ENCODE measurements around the gene C3. TPM values are rescaled to one million over a fixed set of nuclear protein-coding genes. Genes with fewer than 3 reads are reported as not detected.

C3 gene
- total and polyA plus RNA-seq, 2 of the 13 experiments (the other 11 are each of a cell fraction or from before 2014, with no cell fraction given): 1,455 to 6,272 TPM

DNA sequence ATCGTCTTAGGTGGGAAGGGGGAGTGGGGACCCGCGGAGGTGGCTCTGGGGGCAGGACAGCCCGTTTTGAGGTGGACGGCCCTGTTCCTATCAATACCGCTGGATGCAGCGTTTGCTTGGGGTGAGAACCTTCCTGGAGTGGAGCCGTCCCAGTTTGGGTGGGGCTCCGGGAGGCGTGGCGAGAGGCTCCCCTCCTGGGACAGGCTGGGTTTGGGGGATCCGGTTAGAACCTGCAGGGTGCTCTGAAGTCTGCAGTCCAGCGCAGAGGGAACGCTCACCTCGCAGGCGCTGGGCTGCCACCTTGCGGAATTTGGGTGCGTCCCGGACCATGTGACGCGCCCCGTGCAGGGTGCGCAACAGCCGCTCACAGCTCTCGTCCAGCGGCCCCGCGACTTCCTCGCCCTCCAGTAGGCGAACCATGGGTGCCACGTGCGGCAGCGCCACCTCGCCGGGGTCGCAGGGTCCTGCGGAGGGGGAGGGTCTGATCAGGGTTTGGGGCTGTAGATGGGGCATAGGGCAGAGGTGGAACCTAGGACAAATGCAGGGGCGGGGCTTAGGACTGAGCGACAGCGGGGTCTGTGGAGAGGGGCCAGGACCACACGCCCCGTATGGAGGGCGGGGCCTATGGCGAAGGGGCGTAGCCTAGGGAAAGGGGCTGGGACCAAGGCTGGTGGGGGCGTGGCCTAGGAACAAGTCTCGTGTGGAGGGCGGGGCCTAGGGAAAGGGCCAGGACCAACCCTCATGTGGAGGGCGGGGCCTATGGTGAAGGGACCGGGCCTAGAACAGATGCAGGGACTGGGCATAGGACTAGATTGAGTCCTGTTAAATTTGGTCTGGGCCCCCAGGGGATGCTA lies 33.0 kb upstream of the C3 start (continued):
- no peak for TF ChIP-seq PRDM15 (CRISPR knock-in tag; IDR thresholded peaks at IDR 0.05)
- TF ChIP-seq ZFP36L2 (CRISPR knock-in tag; IDR thresholded peaks at IDR 0.05): no peak
- peak; percentile 56; the same call in 1 of the 2 replicates for TF ChIP-seq ZNF205 (CRISPR knock-in tag; IDR thresholded peaks at IDR 0.05)
- no peak for TF ChIP-seq YY1 (IDR thresholded peaks at IDR 0.05; ENCODE audit: insufficient read depth, insufficient replicate concordance, low read depth, low read length)
- no peak for TF ChIP-seq EEA1 (CRISPR knock-in tag; IDR thresholded peaks at IDR 0.05; ENCODE audit: borderline replicate concordance)
- peak; percentile 76; the same call in 1 of the 2 replicates for TF ChIP-seq ZNF350 (CRISPR knock-in tag; IDR thresholded peaks at IDR 0.05; ENCODE audit: borderline replicate concordance, low read depth)
- no peak for TF ChIP-seq ZNF530 (CRISPR knock-in tag; IDR thresholded peaks at IDR 0.05; ENCODE audit: low read depth)
- peak; percentile 55 for TF ChIP-seq POLR2G (IDR thresholded peaks at IDR 0.05; ENCODE audit: low read depth, low read length)
- TF ChIP-seq SMYD3 (CRISPR knock-in tag; IDR thresholded peaks at IDR 0.05): no peak
- TF ChIP-seq ZNF569 (CRISPR knock-in tag; IDR thresholded peaks at IDR 0.05; ENCODE audit: borderline replicate concordance): no peak
- TF ChIP-seq CENPX (CRISPR knock-in tag; IDR thresholded peaks at IDR 0.05): no peak
- no peak for TF ChIP-seq TEF (CRISPR knock-in tag; IDR thresholded peaks at IDR 0.05)
- TF ChIP-seq ZNF335 (CRISPR knock-in tag; IDR thresholded peaks at IDR 0.05): peak; percentile 45; the same call in 1 of the 2 replicates
- peak; percentile 86 for TF ChIP-seq BORCS8-MEF2B (CRISPR knock-in tag; IDR thresholded peaks at IDR 0.05)
- TF ChIP-seq ZNF333 (CRISPR knock-in tag; IDR thresholded peaks at IDR 0.05; ENCODE audit: borderline replicate concordance): no peak
- TF ChIP-seq, protein P1, sequence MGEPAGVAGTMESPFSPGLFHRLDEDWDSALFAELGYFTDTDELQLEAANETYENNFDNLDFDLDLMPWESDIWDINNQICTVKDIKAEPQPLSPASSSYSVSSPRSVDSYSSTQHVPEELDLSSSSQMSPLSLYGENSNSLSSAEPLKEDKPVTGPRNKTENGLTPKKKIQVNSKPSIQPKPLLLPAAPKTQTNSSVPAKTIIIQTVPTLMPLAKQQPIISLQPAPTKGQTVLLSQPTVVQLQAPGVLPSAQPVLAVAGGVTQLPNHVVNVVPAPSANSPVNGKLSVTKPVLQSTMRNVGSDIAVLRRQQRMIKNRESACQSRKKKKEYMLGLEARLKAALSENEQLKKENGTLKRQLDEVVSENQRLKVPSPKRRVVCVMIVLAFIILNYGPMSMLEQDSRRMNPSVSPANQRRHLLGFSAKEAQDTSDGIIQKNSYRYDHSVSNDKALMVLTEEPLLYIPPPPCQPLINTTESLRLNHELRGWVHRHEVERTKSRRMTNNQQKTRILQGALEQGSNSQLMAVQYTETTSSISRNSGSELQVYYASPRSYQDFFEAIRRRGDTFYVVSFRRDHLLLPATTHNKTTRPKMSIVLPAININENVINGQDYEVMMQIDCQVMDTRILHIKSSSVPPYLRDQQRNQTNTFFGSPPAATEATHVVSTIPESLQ (CRISPR knock-in tag; conservative IDR thresholded peaks at IDR 0.05): no peak
- TF ChIP-seq HMGXB4 (CRISPR knock-in tag; IDR thresholded peaks at IDR 0.05; ENCODE audit: borderline replicate concordance in 1 of 2, low read depth in 1 of 2): peak; percentile 89; a peak in 3 of 4 replicates
